Cardiac fibroblast (primary cell): ENCODE measurements around the gene PEA15.

Experiments used
- DNase-seq, 2 donors: peaks; one replicate each; pipeline versions ENCODE4 v3.0.0 to v3.0.0-alpha.2; 2010; ENCODE audit warnings: low read depth in 2 of 2
- H3K4me3 ChIP-seq, 2 donors: replicated peaks in 1 of 2; 1 replicate in 1 of 2; 2 replicates in 1 of 2; pipeline ENCODE4 v1.5.1; 2011; ENCODE audit warnings: low read depth in 2 of 2, low read length in 2 of 2, mild to moderate bottlenecking in 2 of 2, moderate library complexity in 1 of 2
- CTCF ChIP-seq: IDR thresholded peaks from one replicate; pipeline ENCODE4 v1.5.1; 2011; ENCODE audit warnings: low read depth, mild to moderate bottlenecking, low read length, inconsistent platforms

PEA15 gene

GRCh38 chr1:160194737-160195059 is 10.5 kb upstream of the PEA15 start:
- DNase-seq = no peak
- no peak for TF ChIP-seq CTCF
- no peak overlapping the region for H3K4me3 ChIP-seq

GRCh38 chr1:160196143-160196542 is 9.0 kb upstream of the PEA15 start:
- H3K4me3 ChIP-seq = no peak overlapping the region
- no peak for DNase-seq
- no peak for TF ChIP-seq CTCF

GRCh38 chr1:160197231-160197630 is 8.0 kb upstream of the PEA15 start:
- H3K4me3 ChIP-seq = no peak overlapping the region
- DNase-seq = no peak
- TF ChIP-seq CTCF = no peak

- H3K4me3 ChIP-seq = no peak overlapping the region
- TF ChIP-seq CTCF = no peak
- DNase-seq = no peak
Measured at GRCh38 chr1:160200786-160201185, 4.4 kb upstream of the PEA15 start.

GRCh38 chr1:160204526-160205241 is 500 bp upstream of the PEA15 start:
- H3K4me3 ChIP-seq = peak overlapping the region; percentile 28 to 42
- no peak for TF ChIP-seq CTCF
- no peak for DNase-seq

GRCh38 chr1:160206036-160206389 is 829 bp downstream of the PEA15 start:
- peak overlapping the region; percentile 94 to 98 for H3K4me3 ChIP-seq
- TF ChIP-seq CTCF = no peak
- DNase-seq = peak; percentile 43 to 73

GRCh38 chr1:160206421-160207117 is 1.4 kb downstream of the PEA15 start:
- peak overlapping the region; percentile 94 to 98 for H3K4me3 ChIP-seq
- no peak for TF ChIP-seq CTCF
- peak; percentile 88 to 92 for DNase-seq
